ENCODE results near the gene HMGXB3.

HMGXB3 gene, protein sequence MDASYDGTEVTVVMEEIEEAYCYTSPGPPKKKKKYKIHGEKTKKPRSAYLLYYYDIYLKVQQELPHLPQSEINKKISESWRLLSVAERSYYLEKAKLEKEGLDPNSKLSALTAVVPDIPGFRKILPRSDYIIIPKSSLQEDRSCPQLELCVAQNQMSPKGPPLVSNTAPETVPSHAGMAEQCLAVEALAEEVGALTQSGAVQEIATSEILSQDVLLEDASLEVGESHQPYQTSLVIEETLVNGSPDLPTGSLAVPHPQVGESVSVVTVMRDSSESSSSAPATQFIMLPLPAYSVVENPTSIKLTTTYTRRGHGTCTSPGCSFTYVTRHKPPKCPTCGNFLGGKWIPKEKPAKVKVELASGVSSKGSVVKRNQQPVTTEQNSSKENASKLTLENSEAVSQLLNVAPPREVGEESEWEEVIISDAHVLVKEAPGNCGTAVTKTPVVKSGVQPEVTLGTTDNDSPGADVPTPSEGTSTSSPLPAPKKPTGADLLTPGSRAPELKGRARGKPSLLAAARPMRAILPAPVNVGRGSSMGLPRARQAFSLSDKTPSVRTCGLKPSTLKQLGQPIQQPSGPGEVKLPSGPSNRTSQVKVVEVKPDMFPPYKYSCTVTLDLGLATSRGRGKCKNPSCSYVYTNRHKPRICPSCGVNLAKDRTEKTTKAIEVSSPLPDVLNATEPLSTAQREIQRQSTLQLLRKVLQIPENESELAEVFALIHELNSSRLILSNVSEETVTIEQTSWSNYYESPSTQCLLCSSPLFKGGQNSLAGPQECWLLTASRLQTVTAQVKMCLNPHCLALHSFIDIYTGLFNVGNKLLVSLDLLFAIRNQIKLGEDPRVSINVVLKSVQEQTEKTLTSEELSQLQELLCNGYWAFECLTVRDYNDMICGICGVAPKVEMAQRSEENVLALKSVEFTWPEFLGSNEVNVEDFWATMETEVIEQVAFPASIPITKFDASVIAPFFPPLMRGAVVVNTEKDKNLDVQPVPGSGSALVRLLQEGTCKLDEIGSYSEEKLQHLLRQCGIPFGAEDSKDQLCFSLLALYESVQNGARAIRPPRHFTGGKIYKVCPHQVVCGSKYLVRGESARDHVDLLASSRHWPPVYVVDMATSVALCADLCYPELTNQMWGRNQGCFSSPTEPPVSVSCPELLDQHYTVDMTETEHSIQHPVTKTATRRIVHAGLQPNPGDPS (N-terminal part only)

GRCh38 chr5:150000256-150000989, at the start of gene HMGXB3, which contains the start of gene TIGD6:
Gene HMGXB3, plus strand, starts transcription at chr5:150000739. Its CDS starts 4,114 bp downstream, at chr5:150004853.
Gene TIGD6, minus strand, starts transcription at chr5:150000654. Its CDS starts 4,306 bp downstream, at chr5:149996348.
- peak; percentile 86 for DNase-seq

DNA sequence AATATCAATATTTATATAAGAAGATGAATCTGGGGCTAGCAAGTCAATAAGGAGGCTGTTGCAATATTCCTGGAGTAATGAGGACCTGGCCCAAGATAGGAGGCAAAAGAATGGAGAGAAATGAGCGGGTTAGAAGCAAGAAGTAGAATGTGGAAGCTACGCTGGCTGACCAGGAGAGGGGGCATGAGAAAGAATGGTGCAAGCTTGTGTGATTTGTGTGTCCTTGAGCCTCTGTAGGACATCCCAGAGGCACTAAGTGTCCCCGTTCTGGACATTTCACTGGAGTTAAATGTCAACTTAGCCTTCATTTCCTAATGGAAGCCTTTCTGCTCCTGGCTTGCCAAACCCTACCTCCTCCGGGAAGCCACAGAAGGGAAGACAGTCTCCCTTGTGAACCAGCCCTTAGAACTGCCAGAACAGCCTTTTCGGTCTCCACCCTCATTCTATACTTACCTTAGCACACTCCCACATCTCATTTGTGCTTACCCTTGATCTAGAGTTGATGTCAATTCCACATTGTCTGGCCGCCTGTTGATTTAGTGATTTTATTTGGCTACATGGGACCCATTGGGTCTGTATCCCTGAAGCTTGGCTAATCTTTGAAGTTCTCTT, 49.3 kb upstream of the HMGXB3 start:
- DNase-seq, result no peak

- DNase-seq, result no peak
Observed at GRCh38 chr5:149953436-149954121, 47.0 kb upstream of the HMGXB3 start.

GRCh38 chr5:149954798-149955197, 45.7 kb upstream of the HMGXB3 start:
- DNase-seq, result no peak

DNA sequence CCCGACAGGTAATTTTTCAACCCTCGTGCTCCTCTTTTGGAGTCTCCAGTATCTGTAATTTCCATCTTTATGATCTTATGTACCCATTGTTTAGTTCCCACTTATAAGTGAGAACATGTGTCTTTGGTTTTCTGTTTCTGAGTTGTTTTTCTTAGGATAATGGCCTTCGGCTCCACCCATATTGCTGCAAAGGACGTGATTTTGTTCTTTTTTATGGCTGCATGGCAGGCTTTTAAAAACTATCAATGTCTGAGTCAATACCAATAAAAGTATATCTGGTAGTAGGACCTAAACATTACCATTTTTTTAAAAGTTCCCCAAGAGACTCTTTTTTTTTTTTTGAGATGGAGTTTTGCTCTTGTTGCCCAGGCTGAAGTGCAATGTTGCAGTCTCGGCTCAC, 43.9 kb upstream of the HMGXB3 start:
- DNase-seq, result no peak

DNA sequence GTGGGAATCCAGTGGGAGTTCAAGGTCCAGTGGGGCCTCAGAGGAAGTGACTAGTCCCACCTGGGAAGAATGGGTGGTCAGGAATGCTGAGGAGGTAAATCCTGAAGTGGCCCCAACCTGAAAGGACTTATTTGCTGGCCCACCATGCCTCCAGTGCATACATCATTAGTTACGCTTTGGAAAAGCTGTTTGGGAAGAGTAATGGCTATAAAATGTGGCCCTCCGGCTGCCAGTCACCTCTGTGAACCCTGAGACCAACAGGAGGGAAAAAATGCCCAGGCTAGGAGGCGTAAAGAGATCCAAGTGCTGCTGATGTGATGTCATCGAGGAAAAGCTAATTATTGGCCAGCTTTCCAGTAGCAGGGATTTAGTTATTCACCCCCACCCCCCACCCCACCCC, 42.7 kb upstream of the HMGXB3 start:
- no peak for DNase-seq

DNA sequence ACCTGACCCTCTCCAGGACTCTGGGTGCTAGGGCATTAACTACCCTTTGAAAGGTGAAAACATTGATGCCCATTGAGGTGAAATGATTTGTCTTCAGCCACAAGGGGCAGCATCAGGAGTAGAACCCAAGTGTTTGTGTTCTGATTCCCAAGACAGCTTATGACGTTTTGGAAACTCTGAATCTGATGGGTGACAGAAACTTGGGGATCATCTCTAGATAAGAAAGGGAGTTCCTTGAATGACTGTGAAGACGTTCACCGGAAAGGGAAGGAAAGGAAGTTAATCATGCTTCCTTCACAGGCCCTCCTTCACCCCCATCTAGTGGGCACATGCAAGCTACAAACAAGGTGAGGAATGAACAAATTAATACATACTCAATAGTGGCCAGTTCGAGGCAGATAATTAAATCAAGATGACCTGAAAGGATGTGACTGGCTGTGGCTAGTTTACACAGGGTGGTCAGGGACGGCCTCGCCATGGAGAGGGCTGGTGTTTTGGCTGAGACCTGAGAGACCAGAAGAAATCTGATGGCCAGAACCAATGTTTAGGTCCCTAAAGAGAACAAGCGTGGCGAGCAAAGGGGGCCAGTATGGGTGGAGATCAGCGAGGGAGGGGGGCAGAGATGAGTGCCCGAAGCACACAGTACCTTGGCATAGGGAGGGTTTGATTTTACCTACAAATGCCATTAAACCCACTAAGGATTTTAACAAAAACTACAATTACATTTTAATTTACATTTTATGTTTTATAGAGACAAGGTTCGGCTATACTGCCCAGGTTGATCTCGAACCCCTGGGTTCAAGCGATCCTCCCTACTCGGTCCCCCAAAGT, 40.9 kb upstream of the HMGXB3 start:
- peak; percentile 48 for DNase-seq

DNA sequence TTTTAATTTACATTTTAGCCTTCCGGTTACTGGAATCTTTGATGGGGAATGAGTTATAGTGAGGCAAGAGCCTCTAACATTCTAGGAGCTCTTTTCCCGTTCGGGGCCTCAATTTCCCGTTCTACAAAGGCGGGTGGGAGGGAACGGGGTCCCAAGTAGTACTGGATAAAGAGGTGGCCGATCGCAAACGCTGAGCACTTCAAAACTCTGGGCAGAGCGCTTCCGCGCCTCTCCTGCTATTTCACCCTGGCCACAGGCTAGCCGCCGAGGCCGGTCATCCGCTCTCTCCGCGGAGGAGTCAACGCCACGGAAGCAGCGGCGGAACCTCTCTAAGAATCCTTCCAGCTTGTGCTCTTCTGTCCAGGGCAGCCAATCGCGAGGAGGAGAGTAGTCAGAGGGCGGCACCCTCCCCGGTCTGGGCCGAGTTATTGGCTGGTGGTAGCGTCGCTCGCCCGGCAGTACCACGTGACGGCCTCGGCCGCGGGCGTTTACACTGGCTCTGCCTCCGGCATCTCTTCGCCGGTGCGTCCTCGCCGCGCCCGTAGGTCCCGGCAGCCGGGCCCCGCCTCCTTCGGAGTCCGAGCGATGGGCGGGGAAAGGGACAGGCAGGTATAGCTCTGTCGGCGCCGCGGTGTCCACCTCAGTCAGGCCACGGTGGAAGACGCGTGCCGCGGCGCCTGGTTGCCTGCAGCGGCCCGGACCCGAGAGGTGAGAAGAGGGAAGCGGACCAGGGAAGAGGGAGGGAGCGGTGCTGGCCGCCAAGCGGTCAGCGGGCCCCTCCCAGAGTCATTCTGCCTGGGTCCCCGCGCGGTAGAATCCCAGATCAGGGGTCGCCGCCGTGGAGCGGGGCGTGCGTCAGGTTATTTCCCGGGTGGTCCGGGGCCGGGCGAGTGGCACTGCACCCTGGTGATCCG, 40.0 kb upstream of the HMGXB3 start, which contains the start of gene SLC26A2:
TSS of gene SLC26A2 (plus strand) at position 487 of the 914 bp plus-strand sequence. CDS start 16,895 bp downstream, outside the sequence.
- peak; percentile 94 for DNase-seq

GRCh38 chr5:149961186-149961685, 39.3 kb upstream of the HMGXB3 start:
- no peak for DNase-seq

GRCh38 chr5:149961957-149962409, 38.6 kb upstream of the HMGXB3 start:
- DNase-seq, result no peak

DNA sequence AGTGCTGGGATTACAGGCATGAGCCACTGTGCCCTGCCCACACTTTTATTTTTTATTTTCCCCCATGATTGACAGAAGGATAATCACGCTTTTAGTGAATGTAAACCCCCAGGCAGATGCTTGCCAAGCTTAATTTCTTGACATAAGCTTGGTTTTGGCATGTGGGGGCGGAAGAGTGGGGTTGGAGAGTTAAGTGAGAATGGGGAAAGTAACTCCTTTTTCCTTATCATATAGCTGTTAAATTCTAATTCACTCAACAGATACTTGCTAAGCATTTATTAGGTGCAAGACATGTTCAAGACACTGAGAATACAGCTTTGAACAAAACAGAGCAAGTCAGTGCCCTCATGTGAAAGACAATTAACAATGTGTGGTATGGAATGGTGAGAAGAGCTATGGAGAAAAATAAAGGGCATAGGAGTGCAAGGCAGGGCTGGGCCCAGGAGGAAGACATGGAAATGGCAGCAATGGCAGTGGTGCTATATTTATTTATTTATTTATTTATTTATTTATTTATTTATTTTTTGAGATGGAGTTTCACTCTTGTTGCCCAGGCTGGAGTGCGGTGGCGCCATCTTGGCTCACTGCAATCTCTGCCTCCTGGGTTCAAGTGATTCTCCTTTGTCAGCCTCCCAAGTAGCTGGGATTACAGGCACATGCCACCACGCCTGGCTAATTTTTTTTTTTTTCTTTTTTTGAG, 37.8 kb upstream of the HMGXB3 start:
- DNase-seq, result no peak

DNA sequence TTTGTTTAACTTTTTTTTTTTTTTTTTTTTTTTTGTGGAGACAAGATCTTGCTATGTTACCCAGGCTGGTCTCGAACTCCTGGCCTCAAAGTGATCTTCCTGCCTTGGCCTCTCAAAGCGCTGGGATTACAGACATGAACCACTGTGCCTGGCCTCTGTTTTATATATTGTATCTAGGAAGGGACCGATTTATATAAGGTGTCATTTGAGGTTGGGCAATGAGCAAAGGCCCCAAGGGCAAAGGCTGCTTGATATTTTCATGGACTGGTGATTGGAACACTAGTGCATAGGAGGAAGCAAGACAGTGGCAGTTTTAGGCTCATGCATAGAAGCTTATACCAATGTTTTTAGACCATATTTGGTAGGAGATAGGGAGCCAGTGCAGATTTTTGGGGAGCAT, 36.8 kb upstream of the HMGXB3 start:
- DNase-seq, result no peak

DNA sequence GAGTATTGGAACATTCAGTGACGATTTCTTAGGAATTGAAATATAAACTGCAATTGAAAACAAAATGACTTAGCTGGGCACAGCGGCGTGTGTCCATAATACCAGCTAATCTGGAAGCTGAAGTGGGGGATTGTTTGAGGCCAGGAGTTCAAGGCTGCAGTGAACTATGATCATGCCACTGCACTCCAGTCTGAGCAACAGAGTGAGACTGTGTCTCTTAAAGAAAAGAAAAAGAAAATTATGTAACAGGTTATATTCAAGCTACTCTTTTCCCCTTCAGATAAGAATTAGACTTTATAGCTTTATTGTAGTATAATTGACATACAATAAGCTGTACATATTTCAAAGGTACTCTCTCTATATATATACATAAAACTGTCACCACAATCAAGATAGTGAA, 33.6 kb upstream of the HMGXB3 start:
- no peak for DNase-seq

DNA sequence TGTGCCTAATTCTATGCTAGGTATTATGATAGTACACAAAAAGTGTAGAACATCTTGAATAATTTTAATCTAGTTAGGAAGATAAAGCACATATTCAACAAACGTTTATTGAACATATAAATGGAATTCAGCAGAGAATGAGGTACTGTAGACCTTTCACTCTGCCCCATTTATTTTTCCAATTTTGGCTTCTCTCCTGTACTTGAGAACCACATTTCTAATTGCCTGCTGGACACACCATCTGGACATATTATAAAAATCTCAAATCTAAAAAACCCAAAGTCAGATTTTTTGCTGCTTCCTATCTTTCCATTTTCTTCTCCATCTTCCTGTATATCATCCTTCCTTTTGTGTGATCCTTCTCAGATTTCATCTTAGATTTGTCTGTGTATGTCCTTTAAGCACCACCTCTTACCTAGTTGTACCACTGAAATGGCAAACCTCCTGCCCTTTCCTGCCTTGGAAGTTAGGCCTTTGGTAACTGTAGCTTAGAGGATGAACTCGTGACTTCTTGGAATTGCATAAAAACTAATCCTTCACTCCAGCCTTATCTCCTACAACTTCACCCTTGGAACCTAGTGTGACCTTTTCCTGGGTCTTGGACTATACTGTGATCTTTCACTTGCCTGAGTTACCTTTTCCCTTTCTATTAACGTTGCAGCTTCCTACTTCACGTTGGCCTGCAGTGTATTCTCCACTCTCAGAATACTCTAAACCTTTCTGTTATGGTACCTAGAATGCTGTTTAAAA, 31.2 kb upstream of the HMGXB3 start:
- DNase-seq, result no peak

DNA sequence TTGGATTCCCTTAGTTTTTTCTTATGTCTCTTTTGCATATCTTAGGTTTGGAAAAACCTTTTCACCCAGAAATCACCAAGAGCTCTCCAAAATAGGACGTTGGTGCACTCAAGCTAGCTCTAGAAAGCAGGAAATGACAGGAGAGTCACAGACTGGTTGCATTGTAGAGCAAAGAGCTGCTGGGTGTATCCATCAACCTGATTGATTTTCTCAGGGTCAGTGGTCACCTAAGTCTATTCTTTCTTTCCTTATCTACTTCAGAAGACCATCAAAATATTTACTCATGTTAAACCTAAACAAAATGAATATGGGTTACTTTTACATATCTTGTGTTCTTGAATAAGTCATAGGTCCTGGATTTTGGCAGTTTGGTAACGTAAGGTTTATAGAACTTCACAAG, 25.1 kb upstream of the HMGXB3 start:
- DNase-seq, result no peak

GRCh38 chr5:149979896-149980295, 20.6 kb upstream of the HMGXB3 start:
- no peak for DNase-seq

DNA sequence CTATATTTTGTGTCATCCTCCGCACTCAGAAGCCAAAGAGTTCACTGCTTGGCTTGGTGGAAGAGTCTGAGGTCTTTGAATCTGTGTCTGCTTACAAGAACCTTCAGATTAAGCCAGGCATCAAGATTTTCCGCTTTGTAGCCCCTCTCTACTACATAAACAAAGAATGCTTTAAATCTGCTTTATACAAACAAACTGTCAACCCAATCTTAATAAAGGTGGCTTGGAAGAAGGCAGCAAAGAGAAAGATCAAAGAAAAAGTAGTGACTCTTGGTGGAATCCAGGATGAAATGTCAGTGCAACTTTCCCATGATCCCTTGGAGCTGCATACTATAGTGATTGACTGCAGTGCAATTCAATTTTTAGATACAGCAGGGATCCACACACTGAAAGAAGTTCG, 19.3 kb upstream of the HMGXB3 start:
- DNase-seq, result no peak

All from CD4-positive, alpha-beta T cell treated with Interleukin-17A for 4 hours (primary cell).